ENCODE results near the gene PACS1.
"Not testable (repeated sequence)": the region's sequence is repeated elsewhere in the genome, so short reads cannot be mapped to it uniquely, and the experiment has no call there.

PACS1 gene

DNA sequence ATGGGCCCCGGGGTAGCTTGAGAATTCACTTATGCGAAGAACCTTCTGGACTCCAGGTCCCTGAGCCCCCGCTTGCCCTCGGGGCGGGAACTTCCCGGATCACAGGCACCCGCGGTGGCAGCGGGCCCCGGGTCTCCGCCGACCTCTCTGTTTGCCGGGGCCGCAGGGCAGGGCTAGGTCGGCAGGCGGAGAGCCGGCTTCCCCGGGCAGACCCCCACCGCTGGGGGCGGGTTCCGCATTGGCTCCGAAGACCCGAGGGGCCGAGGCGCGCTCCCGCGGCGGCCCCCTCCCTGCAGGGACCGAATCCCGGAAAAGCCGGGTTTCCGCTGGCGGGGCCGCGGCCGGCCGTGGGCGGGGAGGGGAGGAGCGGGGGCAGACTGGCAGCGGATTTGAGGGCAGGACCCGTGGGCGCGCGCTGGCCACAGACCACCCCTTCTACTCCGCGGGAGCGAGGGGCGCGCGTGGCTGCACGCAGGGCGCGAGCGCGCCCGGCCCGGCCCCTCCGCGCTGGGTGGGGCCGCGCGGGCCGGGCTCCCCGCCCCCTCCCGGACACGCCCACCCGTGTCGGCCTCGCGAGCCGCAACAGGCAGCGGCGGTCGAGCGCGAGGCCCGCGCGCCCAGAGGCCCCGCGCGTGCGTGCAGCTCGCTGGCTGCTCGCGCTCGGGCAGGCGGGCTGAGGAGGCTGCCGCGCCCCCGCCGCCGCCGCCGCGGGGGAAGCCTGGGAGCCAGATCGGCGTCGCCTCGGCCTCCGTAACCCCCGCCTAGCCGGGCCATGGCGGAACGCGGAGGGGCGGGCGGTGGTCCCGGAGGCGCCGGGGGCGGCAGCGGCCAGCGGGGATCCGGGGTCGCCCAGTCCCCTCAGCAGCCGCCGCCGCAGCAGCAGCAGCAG lies at the start of gene PACS1:
PACS1 (plus strand) TSS at position 558 of the 889 bp plus-strand sequence; CDS start at position 773, 215 bp downstream.
- no peak for FAIRE-seq

DNA sequence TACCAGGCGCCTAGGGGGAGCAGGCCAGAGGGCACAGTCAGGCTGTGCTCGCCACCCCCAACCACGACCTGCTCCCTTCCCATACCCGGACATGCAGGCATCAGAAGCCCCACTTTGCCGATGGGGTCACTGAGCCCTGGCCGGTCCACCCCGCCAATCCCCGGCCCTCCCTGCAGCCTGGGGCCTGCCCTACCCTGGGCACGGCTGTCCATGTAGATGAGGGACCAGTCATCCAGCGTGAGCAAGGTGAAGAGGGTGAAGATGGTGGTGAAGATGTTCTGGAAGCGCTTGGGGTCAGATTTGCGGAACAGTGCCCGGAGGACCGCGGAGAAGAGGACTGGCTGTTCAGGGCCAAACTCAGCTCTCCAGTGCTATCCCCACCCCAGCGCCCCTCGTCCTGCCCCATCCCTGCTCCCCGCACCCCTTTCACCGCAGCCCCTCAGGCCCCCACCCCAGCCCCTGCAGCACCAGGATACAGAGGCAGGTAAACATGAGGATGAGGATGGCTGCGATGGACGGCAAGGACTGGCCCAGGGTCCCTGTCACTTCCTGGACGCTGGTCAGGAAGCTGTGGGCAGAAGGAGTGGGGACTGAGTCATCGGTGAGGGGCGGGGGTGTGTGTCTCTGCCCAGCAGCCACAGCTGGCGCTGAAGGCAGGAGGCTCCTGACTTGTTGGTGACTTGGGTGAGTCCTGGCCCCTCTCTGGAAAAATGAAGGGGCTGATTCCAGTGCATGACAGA lies 49.3 kb upstream of the PACS1 start:
- no peak for FAIRE-seq

- no peak for FAIRE-seq
These were observed 47.5 kb upstream of the PACS1 start for GRCh38 chr11:66022401-66023185.

GRCh38 chr11:66023186-66023440 lies 47.0 kb upstream of the PACS1 start:
- not testable (repeated sequence) for FAIRE-seq

DNA sequence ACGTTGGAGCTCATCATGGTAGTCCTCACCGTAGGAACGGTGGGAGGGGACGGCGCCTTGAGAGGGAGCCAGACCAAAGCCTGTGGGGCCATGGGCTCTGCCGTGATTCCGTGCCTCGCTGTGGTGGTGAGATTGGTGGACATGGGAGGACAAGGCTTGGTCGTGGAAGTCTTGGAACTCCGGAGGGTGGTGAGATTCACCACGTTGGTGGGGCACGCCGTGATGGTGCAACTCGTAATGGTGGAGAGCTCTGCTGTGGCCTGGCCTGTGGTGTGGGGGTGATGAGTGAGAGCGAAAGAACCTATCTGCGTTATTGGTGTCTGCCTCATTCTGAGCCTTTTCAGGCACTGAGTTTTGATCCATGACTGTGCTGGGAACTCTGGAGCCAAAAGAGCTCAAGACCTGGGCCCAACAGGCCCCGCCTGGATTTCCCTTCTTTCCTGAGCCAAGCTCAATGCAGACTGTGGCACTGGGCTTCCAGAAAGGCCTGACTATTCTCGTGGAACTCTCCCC lies 44.0 kb upstream of the PACS1 start, which contains the start of gene CATSPER1:
CATSPER1 (minus strand) TSS at position 463 of the 513 bp plus-strand sequence; CDS start at position 363, 100 bp downstream.
- no peak for FAIRE-seq

DNA sequence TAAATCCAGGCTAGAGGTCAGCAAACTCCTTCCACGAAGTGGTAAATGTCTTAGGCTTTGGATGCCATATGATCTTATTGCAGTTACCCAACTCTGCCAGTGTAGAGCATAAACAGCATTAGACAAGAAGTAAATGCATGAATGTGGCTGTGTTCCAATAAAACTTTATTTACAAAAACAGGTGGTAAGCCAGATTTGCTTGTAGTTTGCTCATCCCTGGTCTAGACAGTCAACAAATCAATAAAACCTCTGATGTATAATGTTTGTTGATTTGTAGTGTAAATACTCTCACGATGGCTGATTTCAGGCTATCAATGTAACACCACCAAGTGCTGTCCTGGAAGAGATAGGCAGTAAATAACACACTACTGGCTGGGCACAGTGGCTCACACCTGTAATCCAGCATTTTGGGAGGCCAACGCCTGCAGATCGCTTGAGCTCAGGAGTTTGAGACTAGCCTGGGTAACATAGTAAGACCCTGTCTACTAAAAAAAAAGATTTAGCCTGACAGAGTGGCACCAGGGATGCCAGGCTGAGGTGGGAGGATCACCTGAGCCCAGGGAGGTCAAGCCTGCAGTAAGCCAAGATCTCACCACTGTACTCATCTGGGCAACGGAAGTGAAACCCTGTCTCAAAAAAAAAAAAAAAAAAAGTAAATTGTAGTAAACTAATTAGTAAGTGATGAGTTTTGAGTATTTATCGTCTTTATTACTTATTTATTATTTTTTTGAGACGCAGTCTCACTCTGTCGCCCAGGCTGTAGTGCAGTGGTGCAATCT lies 36.9 kb upstream of the PACS1 start:
- FAIRE-seq = no peak

DNA sequence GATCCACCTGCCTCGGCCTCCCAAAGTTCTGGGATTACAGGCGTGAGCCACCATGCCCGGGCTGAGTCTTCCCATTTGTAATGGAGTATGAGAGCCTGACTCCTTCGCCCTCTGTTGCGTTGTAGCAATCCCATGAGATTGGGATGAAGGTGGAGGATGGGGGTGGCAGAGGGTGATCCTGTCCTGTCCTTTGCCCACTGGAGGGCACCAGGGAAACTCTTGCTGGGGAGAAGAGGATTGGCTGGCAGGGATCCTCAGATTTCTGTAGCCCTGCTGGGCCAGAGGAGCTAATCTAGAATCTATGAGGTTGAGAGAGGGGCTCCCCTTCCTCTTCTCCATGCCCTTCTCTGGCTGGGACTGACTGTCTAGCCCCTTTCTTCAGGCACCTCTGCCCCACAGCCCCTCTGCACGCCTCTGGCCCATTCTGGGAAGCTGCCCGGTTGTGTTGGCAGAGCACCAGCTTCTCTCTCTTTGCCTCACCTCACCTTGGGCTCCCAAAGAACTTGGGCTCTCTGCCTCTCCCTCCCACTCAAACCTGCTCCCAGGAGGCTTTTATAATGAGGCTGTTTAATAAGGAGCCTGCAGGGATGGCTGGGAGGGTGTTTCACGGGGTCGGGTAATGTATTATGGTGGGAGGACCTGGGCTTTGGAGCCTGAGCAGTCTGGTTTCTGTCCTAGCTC lies 34.3 kb upstream of the PACS1 start:
- FAIRE-seq = no peak

DNA sequence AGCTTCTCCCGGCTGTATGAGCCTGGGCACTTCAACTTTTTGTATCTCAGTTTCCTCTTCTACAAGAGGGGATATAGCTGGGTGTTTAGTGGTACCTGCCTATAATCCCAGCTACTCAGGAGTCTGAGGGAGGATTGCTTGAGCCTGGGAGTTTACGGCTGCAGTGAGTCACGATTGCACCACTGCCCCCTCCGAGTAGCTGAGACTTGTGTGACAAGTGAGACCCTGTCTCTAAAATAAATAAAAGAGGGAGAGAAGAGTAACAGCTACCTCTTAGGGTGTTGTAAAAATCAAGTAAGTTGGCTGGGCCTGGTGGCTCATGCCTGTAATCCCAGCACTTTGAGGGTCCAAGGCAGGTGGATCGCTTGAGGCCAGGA lies 33.8 kb upstream of the PACS1 start:
- no peak for FAIRE-seq

DNA sequence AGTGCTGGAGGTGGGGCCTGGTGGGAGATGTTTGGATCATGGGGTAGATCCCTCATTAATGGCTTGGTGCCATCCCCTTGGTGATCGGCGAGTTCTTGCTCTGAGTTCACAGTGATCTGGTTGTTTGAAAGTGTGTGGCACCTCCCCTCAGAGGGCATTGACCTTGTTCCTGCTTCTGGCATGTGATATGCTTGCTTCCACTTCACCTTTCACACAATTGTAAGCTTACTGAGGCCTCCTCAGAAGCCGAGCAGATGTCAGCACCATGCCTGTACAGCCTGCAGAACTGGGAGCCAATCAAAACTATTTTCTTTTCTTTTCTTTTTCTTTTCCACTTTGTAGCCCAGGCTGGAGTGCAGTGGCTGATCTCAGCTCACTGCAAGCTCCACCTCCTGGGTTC lies 32.7 kb upstream of the PACS1 start:
- no peak for FAIRE-seq

- no peak for FAIRE-seq
These were observed 30.3 kb upstream of the PACS1 start for GRCh38 chr11:66039765-66040164.

- FAIRE-seq = no peak
These were observed 27.7 kb upstream of the PACS1 start for GRCh38 chr11:66042227-66042995.

DNA sequence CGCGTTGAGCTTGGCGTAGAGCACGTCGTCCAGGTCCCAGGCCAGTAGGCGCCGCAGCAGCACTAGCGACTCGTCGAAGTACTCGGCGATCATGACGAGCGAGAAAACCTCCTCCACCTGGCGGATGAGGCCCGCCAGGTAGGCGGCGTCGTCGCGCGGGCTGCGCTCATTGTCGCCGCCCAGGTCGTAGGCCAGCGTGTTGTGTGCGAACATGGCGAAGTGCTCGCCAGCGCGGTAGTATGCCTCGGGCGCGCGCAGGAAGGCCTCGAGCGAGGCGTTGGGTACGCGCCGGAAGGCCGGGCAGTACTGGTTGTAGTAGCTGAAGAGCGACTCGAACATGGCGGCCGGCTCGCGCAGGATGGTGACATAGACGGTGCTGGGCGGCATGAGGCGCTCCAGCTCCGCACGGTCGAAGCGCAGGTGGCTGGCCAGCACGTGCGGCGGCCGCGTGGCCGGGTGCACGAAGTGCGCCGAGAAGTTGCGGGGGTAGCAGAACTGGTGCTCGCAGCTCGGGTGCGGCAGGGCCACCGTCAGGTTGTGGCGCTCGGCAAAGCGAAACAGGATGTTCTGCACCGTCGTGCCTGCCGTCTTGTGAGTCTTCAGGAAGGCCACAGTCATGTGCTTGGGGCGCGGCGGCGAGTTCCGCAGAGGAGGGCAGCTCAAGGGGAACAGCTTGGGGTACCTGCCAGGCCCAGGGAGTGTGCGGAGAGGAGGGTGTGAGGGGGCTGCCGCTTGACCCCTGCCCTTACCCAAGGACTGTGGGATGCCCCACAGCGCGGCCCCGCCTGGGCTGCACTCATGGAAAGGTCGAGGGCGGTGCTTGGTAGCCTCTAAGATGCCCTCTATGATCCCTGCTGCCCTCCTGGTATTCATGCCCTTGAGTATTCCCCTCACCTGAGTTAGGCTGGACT lies 26.8 kb upstream of the PACS1 start:
- FAIRE-seq = no peak

DNA sequence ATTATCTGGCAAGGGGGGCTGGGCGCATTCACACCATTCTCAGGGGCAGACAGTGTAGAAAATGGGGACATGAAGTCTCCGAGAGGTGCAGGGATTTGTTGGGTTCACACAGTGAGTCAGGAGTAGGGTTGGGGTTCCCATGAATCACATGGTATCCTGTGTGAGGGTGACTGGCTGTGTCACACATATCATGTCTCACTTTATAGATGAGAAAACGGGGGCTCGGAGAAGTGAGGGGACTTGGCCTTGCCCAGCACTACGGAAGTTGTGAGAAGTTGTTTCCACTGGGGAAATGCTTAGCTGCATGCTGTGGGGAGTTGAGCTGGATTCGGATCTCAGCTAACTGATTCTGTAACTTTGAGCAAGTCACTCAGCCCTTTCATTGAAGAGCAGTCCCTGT lies 25.3 kb upstream of the PACS1 start:
- FAIRE-seq = no peak

- no peak for FAIRE-seq
These were observed 24.9 kb upstream of the PACS1 start for GRCh38 chr11:66045177-66045639.

DNA sequence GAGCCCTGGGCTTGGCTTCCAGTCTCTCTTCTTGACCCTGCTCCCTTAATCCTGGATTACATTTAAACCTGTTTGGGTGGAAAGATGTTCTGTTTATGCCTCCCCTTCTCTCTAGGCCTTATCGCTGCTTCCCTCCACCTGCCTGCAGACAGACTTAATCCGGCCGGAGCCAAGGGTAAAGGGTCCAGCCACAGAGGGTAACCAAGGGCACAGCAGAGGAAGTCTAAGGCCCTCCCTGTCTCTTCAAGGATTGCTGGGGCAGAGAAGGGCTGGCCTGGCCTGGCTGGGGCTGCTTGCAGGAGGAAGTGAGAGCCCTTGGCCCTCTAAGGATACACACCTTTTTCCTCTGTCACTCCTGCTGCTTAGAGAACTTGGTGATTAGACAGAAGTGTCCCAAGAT lies 23.2 kb upstream of the PACS1 start:
- FAIRE-seq = no peak

- no peak for FAIRE-seq
These were observed 22.3 kb upstream of the PACS1 start for GRCh38 chr11:66047541-66048365.

DNA sequence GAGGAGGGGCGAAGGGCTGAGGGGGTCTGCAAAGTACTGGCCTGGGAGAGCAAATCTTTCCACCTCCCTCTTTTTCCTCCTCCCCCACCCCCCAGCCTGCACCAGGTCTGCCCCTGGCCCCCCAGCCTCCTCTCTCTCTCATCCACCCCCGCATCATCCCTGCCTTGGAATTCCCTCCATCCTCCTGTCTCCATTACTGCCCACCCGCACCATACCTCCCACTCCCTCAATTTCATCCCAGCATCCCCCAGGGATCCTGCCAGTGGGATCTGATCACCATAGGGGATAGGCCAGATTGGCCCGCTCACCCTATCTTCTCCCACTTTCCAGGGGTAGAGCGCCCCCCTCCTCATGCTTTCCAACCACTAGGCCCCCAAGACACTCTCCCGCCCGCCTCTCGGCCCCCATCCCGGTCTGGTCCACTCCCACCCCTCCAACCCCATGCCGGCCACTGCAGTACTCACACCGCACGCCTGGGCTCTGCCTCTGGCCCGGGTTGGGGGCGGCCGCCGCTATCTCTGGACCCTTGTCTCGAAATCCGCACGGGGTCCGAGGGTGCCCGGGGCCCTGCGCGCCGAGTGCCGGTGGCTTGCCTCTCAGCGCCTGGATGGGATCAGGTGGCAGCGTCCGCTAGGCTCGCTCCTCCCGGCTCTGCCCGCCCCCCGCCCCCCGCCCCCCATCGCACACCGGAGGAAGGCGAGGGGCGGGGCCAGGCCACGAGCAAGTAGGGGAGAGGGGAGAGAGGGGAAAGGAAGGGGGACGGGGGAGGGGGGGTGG lies 21.3 kb upstream of the PACS1 start, which contains the start of gene GAL3ST3:
GAL3ST3 (minus strand) TSS at position 615 of the 777 bp plus-strand sequence. CDS start 3,746 bp downstream, outside the sequence.
- no peak for FAIRE-seq

Data from G401.6 (cell line).